ENCODE results near the gene RFT1.

The RFT1 gene

DNA sequence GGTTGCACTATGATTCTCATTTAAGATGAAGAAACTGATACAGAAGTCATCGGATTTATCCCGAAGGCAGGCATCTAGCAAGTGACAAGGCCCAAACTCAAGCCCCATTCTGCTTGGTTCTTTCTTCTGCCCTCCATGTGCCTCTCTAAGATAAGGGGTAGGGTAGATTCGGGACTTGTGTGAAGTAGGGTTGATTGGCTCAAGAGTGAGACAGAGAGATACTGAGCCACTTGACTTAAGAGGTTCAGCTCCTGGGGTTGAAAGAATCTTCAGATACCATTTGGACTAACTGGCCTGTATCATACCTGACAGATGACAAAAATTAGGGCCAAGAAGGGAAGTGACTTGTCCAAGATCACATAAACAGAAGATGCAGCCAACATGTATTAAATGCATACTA is 891 bp downstream of the RFT1 start:
- no peaks in the 10 kb centered on the region for H3K27me3 ChIP-seq (ENCODE audit: control insufficient read depth, insufficient read depth, low read length)
- peaks cover 3% of the 10 kb centered on the region for H3K36me3 ChIP-seq (ENCODE audit: control insufficient read depth, insufficient read depth, low read length)
- H3K9ac ChIP-seq (ENCODE audit: low read depth, low read length) = peak overlapping the region; percentile 87
- no peaks in the 10 kb centered on the region for H3K9me3 ChIP-seq (ENCODE audit: control insufficient read depth, insufficient read depth, low read length)
- H3K4me3 ChIP-seq (ENCODE audit: low read depth, low read length) = peak overlapping the region; percentile 92
- no peaks in the 10 kb centered on the region for H3K4me1 ChIP-seq (ENCODE audit: control insufficient read depth, insufficient read depth, low read length)

DNA sequence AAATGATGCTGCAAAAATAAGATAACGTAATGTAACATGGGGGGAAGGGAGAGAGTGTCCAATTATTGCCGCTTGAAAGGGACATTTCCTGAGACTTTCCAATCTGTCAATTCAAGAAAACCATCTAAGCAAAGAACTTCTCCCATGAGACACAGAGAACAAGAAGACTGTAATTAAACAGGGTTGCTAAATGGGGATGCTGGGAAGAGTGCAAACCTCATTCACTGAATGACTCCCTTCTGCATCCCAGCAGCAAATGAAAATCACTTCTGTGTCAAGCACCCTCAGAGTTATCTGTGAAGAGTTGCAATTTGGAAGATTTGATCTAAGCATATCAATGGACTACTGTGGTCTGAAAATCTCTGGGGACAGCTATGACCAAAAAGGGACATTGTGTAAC is 3.6 kb downstream of the RFT1 start:
- H3K9me3 ChIP-seq (ENCODE audit: control insufficient read depth, insufficient read depth, low read length) = no peaks in the 10 kb centered on the region
- H3K9ac ChIP-seq (ENCODE audit: low read depth, low read length) = no peak overlapping the region
- no peaks in the 10 kb centered on the region for H3K4me1 ChIP-seq (ENCODE audit: control insufficient read depth, insufficient read depth, low read length)
- no peak overlapping the region for H3K4me3 ChIP-seq (ENCODE audit: low read depth, low read length)
- peaks cover 18% of the 10 kb centered on the region for H3K36me3 ChIP-seq (ENCODE audit: control insufficient read depth, insufficient read depth, low read length)
- no peaks in the 10 kb centered on the region for H3K27me3 ChIP-seq (ENCODE audit: control insufficient read depth, insufficient read depth, low read length)

DNA sequence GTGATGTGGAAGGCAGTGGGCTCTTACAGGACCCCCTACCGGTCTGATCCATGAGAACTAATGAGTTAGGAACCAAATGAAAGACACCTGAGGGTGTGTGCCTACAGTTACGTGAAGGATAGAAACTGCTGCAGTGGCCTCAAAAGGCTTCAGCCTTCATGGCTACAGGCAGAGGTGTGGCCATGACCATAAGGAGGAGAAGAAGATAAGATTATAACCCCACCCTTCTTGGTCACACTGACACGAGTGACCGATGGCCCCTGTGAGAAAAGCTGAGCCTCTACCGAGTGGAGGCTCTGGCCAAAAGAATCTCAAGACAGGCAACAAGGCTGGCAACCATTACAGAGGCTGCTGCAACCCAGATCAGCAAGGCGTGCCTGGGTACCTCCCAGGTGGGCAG is 6.3 kb downstream of the RFT1 start:
- Histone ChIP-seq H3K36me3 (ENCODE audit: control insufficient read depth, insufficient read depth, low read length) (peaks cover 18% of the 10 kb centered on the region), H3K9me3 (ENCODE audit: control insufficient read depth, insufficient read depth, low read length) (no peaks in the 10 kb centered on the region), H3K9ac (ENCODE audit: low read depth, low read length) (no peak overlapping the region), H3K27me3 (ENCODE audit: control insufficient read depth, insufficient read depth, low read length) (no peaks in the 10 kb centered on the region), H3K4me1 (ENCODE audit: control insufficient read depth, insufficient read depth, low read length) (no peaks in the 10 kb centered on the region), H3K4me3 (ENCODE audit: low read depth, low read length) (no peak overlapping the region)

DNA sequence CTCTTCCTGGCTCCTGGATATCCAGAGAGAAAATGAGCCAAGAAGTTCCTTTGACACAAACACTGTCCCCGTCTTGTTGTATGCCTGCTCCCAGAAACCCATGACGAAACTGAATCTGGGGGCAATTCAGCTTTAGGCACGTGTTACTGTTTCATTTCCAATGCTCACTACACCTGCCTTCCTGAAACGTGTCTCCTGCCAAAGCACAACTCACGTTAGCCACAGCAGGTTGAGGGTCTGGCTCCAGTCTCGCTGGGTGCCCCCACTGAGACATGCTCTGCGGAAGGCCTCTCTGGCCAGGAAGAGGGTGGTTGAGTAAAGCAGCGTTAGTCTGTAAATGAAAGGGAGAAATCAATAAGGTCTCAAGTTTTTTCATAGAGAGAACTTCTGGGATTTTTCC is 6.7 kb downstream of the RFT1 start:
- Histone ChIP-seq H3K36me3 (ENCODE audit: control insufficient read depth, insufficient read depth, low read length) (peaks cover 20% of the 10 kb centered on the region), H3K4me3 (ENCODE audit: low read depth, low read length) (no peak overlapping the region), H3K27me3 (ENCODE audit: control insufficient read depth, insufficient read depth, low read length) (no peaks in the 10 kb centered on the region), H3K9ac (ENCODE audit: low read depth, low read length) (no peak overlapping the region), H3K4me1 (ENCODE audit: control insufficient read depth, insufficient read depth, low read length) (no peaks in the 10 kb centered on the region), H3K9me3 (ENCODE audit: control insufficient read depth, insufficient read depth, low read length) (no peaks in the 10 kb centered on the region)

DNA sequence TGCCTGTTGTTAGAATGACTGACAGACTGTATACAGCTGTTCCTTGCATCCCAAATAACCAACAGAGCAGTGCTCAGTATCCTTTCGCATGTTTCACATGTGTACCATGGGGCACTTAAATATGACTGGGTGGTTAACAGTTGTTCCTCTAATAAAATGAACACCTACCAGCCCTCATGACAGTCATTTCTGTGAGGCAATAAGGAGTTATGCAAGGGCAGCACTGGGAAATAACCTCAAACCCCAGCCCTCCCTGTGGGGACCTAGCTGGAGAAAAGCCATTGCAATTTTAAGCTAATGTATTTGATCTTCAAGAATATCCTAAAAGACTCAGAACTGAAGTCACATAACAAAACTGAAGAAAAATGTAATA is 7.3 kb downstream of the RFT1 start:
- H3K4me1 ChIP-seq (ENCODE audit: control insufficient read depth, insufficient read depth, low read length) = no peaks in the 10 kb centered on the region
- peaks cover 25% of the 10 kb centered on the region for H3K36me3 ChIP-seq (ENCODE audit: control insufficient read depth, insufficient read depth, low read length)
- no peaks in the 10 kb centered on the region for H3K9me3 ChIP-seq (ENCODE audit: control insufficient read depth, insufficient read depth, low read length)
- no peaks in the 10 kb centered on the region for H3K27me3 ChIP-seq (ENCODE audit: control insufficient read depth, insufficient read depth, low read length)
- H3K4me3 ChIP-seq (ENCODE audit: low read depth, low read length) = no peak overlapping the region
- no peak overlapping the region for H3K9ac ChIP-seq (ENCODE audit: low read depth, low read length)

DNA sequence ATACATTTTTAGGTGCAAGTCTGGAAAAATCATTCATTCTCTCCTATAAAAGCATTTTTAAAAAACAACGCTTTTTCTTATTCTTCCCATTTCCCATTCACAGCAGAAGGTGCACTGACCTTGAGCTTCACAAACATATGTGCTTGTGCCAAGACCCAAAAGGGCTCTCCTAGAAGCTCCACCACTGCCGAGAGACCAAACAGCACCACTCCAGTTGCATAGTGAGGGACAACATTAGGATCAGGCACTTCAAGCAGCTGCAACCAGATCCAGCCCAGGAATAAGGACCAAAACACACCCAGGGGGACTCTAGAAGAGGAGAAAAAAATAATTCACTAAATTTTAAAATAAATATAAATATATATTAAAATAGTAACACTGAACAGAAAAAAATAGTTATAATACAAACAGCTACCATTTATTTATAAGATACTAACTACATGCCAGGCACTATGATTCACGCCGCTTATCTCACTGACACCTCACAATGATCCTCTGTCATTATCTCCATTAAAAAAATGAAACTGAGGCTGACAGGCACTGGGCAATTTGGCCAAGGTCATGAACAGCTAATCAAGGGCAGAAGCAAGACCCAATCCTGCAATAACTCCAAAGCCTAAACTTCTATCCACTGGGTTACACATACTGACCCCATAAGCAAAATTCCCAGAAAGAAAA is 7.8 kb downstream of the RFT1 start:
- peaks cover 27% of the 10 kb centered on the region for H3K36me3 ChIP-seq (ENCODE audit: control insufficient read depth, insufficient read depth, low read length)
- no peaks in the 10 kb centered on the region for H3K27me3 ChIP-seq (ENCODE audit: control insufficient read depth, insufficient read depth, low read length)
- no peak overlapping the region for H3K4me3 ChIP-seq (ENCODE audit: low read depth, low read length)
- no peak overlapping the region for H3K9ac ChIP-seq (ENCODE audit: low read depth, low read length)
- H3K4me1 ChIP-seq (ENCODE audit: control insufficient read depth, insufficient read depth, low read length) = no peaks in the 10 kb centered on the region
- no peaks in the 10 kb centered on the region for H3K9me3 ChIP-seq (ENCODE audit: control insufficient read depth, insufficient read depth, low read length)

DNA sequence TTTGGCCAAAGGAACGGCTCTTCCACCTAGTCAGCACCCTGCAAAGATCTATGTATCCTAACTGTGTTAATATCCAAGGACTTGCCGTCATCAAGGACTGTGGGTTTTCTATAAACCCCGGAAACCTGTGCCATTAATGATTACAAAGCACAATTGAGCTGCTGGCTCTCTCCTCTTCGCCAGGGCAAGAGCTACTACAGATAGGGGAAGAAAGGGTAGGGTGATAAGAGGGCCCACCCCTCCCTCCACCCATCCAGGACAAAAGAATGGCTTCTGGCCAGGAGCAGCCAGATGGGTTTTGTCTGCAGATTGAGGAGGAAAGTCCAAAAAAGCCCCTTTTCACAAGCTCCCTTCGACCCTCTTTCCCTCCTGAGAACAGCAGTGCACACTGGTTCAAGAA is 9.9 kb downstream of the RFT1 start:
- no peaks in the 10 kb centered on the region for H3K9me3 ChIP-seq (ENCODE audit: control insufficient read depth, insufficient read depth, low read length)
- H3K4me3 ChIP-seq (ENCODE audit: low read depth, low read length) = no peak overlapping the region
- H3K27me3 ChIP-seq (ENCODE audit: control insufficient read depth, insufficient read depth, low read length) = no peaks in the 10 kb centered on the region
- H3K4me1 ChIP-seq (ENCODE audit: control insufficient read depth, insufficient read depth, low read length) = no peaks in the 10 kb centered on the region
- H3K36me3 ChIP-seq (ENCODE audit: control insufficient read depth, insufficient read depth, low read length) = peaks cover 30% of the 10 kb centered on the region
- no peak overlapping the region for H3K9ac ChIP-seq (ENCODE audit: low read depth, low read length)

DNA sequence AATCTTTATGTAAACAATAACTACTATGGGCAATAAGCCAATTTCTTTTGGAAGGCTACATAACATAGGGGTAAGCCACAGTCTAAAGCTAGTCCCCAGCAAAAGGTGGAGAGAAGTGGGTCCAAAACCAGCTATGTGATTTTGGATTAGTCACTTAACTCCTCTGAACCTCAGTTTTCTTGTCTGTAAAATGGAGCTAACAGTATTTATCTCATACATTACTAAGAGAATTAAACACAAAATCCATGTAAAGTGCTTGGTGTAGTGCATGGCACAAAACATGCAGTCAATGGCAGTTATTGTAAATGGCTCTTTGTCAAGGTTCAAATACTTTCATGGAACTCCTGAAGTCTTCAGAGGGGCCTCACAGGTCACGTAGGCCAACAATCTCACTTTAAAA is 13.3 kb downstream of the RFT1 start:
- no peak overlapping the region for H3K9ac ChIP-seq (ENCODE audit: low read depth, low read length)
- no peaks in the 10 kb centered on the region for H3K9me3 ChIP-seq (ENCODE audit: control insufficient read depth, insufficient read depth, low read length)
- peaks cover 12% of the 10 kb centered on the region for H3K36me3 ChIP-seq (ENCODE audit: control insufficient read depth, insufficient read depth, low read length)
- H3K4me3 ChIP-seq (ENCODE audit: low read depth, low read length) = no peak overlapping the region
- H3K4me1 ChIP-seq (ENCODE audit: control insufficient read depth, insufficient read depth, low read length) = no peaks in the 10 kb centered on the region
- H3K27me3 ChIP-seq (ENCODE audit: control insufficient read depth, insufficient read depth, low read length) = no peaks in the 10 kb centered on the region

DNA sequence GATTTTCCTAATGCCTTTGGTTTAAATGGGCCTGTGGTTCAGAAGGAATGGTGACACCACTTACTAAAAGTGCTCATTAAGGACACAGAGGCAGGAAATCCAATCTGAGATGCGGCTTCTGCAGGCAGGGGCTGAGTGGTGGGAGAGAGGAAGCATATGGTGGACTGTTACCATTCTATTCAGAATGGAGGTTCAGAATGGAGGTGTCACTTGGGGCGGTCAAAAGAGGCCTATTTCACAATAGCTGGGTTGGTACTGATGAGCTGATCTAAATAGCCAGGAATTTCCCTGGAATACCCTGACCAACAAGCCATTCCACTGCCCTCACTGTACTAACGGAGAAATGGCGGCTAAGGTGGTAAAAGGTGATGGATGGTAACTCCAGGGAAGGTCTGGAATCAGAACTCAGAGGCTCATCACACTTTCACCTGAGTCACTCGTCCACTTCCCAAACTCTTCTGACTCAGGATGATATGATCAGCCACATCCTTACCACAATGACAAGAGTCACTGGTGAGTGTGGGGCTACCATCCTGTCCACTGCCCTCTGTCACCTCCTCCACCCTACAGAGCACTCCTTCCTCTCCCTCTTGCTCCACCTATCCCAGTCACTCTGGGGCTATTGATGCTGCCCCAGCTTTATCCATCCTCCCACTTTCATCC is 15.7 kb downstream of the RFT1 start:
- H3K9me3 ChIP-seq (ENCODE audit: control insufficient read depth, insufficient read depth, low read length) = no peaks in the 10 kb centered on the region
- no peaks in the 10 kb centered on the region for H3K27me3 ChIP-seq (ENCODE audit: control insufficient read depth, insufficient read depth, low read length)
- no peak overlapping the region for H3K4me3 ChIP-seq (ENCODE audit: low read depth, low read length)
- H3K36me3 ChIP-seq (ENCODE audit: control insufficient read depth, insufficient read depth, low read length) = peaks cover 12% of the 10 kb centered on the region
- H3K4me1 ChIP-seq (ENCODE audit: control insufficient read depth, insufficient read depth, low read length) = no peaks in the 10 kb centered on the region
- no peak overlapping the region for H3K9ac ChIP-seq (ENCODE audit: low read depth, low read length)

DNA sequence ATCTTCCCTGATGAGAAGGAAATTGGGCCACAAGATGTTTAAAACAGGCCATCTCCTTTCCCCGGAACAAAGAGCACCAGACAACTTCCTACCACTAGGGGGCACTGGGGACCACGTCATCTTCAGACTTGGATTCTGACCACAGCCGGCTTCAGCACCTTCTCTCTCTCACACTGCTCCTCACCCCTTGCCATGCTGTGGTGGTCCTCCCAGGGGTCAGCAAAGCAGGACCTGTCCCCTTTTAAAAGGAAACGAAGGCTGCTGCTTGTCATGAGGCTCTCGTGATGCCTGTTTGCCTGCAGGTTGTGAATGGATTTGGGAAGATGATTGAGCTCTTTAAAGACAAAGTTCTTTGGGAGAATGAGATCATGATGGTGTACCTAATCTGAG is 16.2 kb downstream of the RFT1 start:
- Histone ChIP-seq H3K9ac (ENCODE audit: low read depth, low read length) (no peak overlapping the region), H3K36me3 (ENCODE audit: control insufficient read depth, insufficient read depth, low read length) (peaks cover 12% of the 10 kb centered on the region)

DNA sequence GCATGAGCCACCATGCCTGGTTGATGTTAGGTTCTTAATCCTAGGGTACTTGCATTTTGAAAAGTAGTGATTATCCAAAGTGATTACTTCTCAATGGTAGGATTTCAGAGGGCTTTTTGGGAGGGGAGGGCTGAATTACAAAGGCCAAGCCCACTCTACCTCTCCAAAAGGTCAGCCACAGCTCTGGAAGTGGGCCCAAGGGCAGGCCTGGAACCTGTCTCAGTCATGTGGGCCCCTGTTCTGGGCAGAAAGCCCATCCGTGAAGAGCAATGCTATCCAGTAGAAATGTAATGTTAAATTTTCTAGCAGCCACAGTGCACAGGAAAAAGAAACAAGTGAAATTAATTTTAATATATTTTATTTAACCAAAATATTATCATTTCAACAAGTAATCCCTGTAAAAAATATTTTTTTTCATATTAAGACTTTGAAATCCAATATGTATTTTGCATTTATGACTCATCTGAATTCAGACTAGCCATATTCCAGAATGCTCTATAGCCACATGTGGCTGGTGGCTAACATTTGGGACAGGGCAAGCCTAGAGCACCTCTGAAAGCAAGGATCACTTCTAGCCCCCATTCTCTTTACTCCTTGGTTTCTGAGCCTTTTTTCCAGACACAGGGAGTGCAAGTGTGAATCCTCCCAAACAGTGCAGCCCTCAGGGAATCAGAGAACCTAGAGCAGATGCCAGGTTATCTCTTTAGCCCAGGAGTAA is 16.8 kb downstream of the RFT1 start:
- Histone ChIP-seq H3K4me3 (ENCODE audit: low read depth, low read length) (no peak overlapping the region), H3K4me1 (ENCODE audit: control insufficient read depth, insufficient read depth, low read length) (no peaks in the 10 kb centered on the region), H3K27me3 (ENCODE audit: control insufficient read depth, insufficient read depth, low read length) (no peaks in the 10 kb centered on the region), H3K9me3 (ENCODE audit: control insufficient read depth, insufficient read depth, low read length) (no peaks in the 10 kb centered on the region), H3K36me3 (ENCODE audit: control insufficient read depth, insufficient read depth, low read length) (peaks cover 9% of the 10 kb centered on the region), H3K9ac (ENCODE audit: low read depth, low read length) (no peak overlapping the region)

More for the DNA sequence above, 16.2 kb downstream of the RFT1 start:
- Histone ChIP-seq H3K9me3 (ENCODE audit: control insufficient read depth, insufficient read depth, low read length) (no peaks in the 10 kb centered on the region), H3K4me3 (ENCODE audit: low read depth, low read length) (no peak overlapping the region), H3K27me3 (ENCODE audit: control insufficient read depth, insufficient read depth, low read length) (no peaks in the 10 kb centered on the region), H3K4me1 (ENCODE audit: control insufficient read depth, insufficient read depth, low read length) (no peaks in the 10 kb centered on the region)

DNA sequence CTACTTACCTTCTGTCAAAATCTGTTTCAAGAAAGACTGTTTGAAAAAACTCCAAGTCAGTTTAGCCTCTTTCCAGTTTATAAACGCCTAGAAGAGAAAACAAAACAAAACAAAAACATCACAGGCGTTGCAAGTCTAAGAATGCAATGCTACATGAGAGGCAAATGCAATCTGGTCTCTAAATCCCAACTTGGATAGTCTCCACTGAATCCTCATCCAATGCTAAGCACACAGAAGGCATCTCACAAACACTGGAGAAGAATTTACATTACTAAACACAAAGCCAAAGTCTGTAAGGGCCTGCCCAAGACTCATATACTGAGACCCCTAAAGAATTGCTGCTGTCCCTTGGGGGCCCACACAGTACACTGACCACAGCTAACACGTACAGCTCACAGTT is 18.4 kb downstream of the RFT1 start:
- Histone ChIP-seq H3K36me3 (ENCODE audit: control insufficient read depth, insufficient read depth, low read length) (peaks cover 3% of the 10 kb centered on the region), H3K9me3 (ENCODE audit: control insufficient read depth, insufficient read depth, low read length) (no peaks in the 10 kb centered on the region), H3K9ac (ENCODE audit: low read depth, low read length) (no peak overlapping the region), H3K27me3 (ENCODE audit: control insufficient read depth, insufficient read depth, low read length) (no peaks in the 10 kb centered on the region), H3K4me3 (ENCODE audit: low read depth, low read length) (no peak overlapping the region), H3K4me1 (ENCODE audit: control insufficient read depth, insufficient read depth, low read length) (no peaks in the 10 kb centered on the region)
